IPS-NIHi11 (cell line): ENCODE results near the gene ARHGEF28.

Experiments
- DNase-seq: peaks from one replicate; pipeline ENCODE4 v3.0.0; 2012; ENCODE audit warnings: mixed read lengths, low spot score

ARHGEF28 gene

GRCh38 chr5:73821003-73821402 is 195.0 kb downstream of the ARHGEF28 start:
- no peak for DNase-seq

- no peak for DNase-seq
Measured at GRCh38 chr5:73822278-73822988, 196.4 kb downstream of the ARHGEF28 start.

GRCh38 chr5:73822989-73823339 is 197.0 kb downstream of the ARHGEF28 start:
- no peak for DNase-seq

- DNase-seq, result no peak
Measured at GRCh38 chr5:73823508-73823925, 197.5 kb downstream of the ARHGEF28 start.

GRCh38 chr5:73825199-73825598 is 199.2 kb downstream of the ARHGEF28 start:
- DNase-seq, result no peak

- no peak for DNase-seq
Measured at GRCh38 chr5:73825736-73826135, 199.7 kb downstream of the ARHGEF28 start.

- no peak for DNase-seq
Measured at GRCh38 chr5:73826301-73827105, 200.5 kb downstream of the ARHGEF28 start.

- no peak for DNase-seq
Measured at GRCh38 chr5:73827106-73827450, 201.1 kb downstream of the ARHGEF28 start.

GRCh38 chr5:73828465-73828864 is 202.5 kb downstream of the ARHGEF28 start:
- no peak for DNase-seq

GRCh38 chr5:73830646-73831045 is 204.7 kb downstream of the ARHGEF28 start:
- DNase-seq, result no peak

- DNase-seq, result no peak
Measured at GRCh38 chr5:73831066-73831465, 205.1 kb downstream of the ARHGEF28 start.

GRCh38 chr5:73834693-73835092 is 208.7 kb downstream of the ARHGEF28 start:
- no peak for DNase-seq

GRCh38 chr5:73835726-73836125 is 209.7 kb downstream of the ARHGEF28 start:
- no peak for DNase-seq

GRCh38 chr5:73836607-73837006 is 210.6 kb downstream of the ARHGEF28 start:
- no peak for DNase-seq

- no peak for DNase-seq
Measured at GRCh38 chr5:73838901-73839300, 212.9 kb downstream of the ARHGEF28 start.

GRCh38 chr5:73841641-73842040 is 215.6 kb downstream of the ARHGEF28 start:
- DNase-seq, result no peak

GRCh38 chr5:73844165-73844564 is 218.2 kb downstream of the ARHGEF28 start:
- no peak for DNase-seq

GRCh38 chr5:73851471-73852181 is 225.6 kb downstream of the ARHGEF28 start:
- DNase-seq, result peak; percentile 19

- no peak for DNase-seq
Measured at GRCh38 chr5:73853091-73853490, 227.1 kb downstream of the ARHGEF28 start.

- DNase-seq, result no peak
Measured at GRCh38 chr5:73856997-73857396, 231.0 kb downstream of the ARHGEF28 start.

GRCh38 chr5:73857446-73857845 is 231.4 kb downstream of the ARHGEF28 start:
- DNase-seq, result no peak

GRCh38 chr5:73858054-73858453 is 232.1 kb downstream of the ARHGEF28 start:
- DNase-seq, result no peak

- DNase-seq, result no peak
Measured at GRCh38 chr5:73858776-73859175, 232.8 kb downstream of the ARHGEF28 start.
